Chondrocyte (in vitro differentiated cells): ENCODE results near the gene FXYD5. TPM values are rescaled to one million over a fixed set of nuclear protein-coding genes. Genes with fewer than 3 reads are reported as not detected.
A peak's percentile ranks its signal among the peaks of the same experiment; 100 is the strongest.
"Not testable (repeated sequence)": the region's sequence is repeated elsewhere in the genome, so short reads cannot be mapped to it uniquely, and the experiment has no call there.

Experiments
- DNase-seq: peaks from one replicate; pipeline ENCODE4 v3.0.0; 2021; ENCODE audit warnings: mixed read lengths, low spot score
- H3K27ac Mint-ChIP-seq: one replicate; pipeline ENCODE4 v1.8.0; 2021; ENCODE audit warnings: mild to moderate bottlenecking, moderate library complexity, mixed read lengths; ENCODE audit not compliant: unreplicated experiment
- H3K27me3 Mint-ChIP-seq: 2 replicates; pipeline ENCODE4 v1.8.0; 2021; ENCODE audit warnings: low read depth, mixed read lengths
- H3K36me3 Mint-ChIP-seq: 2 replicates; pipeline ENCODE4 v1.8.0; 2021; ENCODE audit warnings: low read depth, mixed read lengths
- H3K4me1 Mint-ChIP-seq: 2 replicates; pipeline ENCODE4 v1.8.0; 2021; ENCODE audit warnings: low read depth, mild to moderate bottlenecking, mixed read lengths
- H3K4me3 Mint-ChIP-seq: one replicate; pipeline ENCODE4 v1.8.0; 2021; ENCODE audit warnings: mild to moderate bottlenecking, moderate library complexity, mixed read lengths; ENCODE audit not compliant: unreplicated experiment
- H3K9me3 Mint-ChIP-seq: 2 replicates; pipeline ENCODE4 v1.8.0; 2021; ENCODE audit warnings: low read depth, mixed read lengths
- CTCF ChIP-seq: fragments of 200-600 bp; sonication (generic); IDR thresholded peaks from 2 replicates; pipeline ENCODE4 v1.5.0; 2021; ENCODE audit warnings: antibody characterized with exemption, mild to moderate bottlenecking, moderate library complexity
- total RNA-seq: library from RNA; stranded (reverse); gene quantifications from 3 replicates; pipeline ENCODE4 v1.2.1, GENCODE V29; 2021

Gene FXYD5
- total RNA-seq, 1 donor from 2014 or later, result 108 TPM

GRCh38 chr19:35151273-35152065, 3.1 kb upstream of the FXYD5 start:
- H3K36me3 Mint-ChIP-seq, result peaks cover 2% of the 10 kb centered on the region
- H3K4me3 Mint-ChIP-seq, result no peak overlapping the region
- no peaks in the 10 kb centered on the region for H3K9me3 Mint-ChIP-seq
- H3K4me1 Mint-ChIP-seq, result peaks cover 57% of the 10 kb centered on the region
- no peak for DNase-seq
- H3K27ac Mint-ChIP-seq, result no peak overlapping the region
- H3K27me3 Mint-ChIP-seq, result no peaks in the 10 kb centered on the region
- TF ChIP-seq CTCF, result no peak

GRCh38 chr19:35153129-35153522, 1.4 kb upstream of the FXYD5 start:
- not testable (repeated sequence) for H3K27ac Mint-ChIP-seq, H3K27me3 Mint-ChIP-seq, H3K9me3 Mint-ChIP-seq, H3K36me3 Mint-ChIP-seq, DNase-seq
- peaks cover 59% of the 10 kb centered on the region for H3K4me1 Mint-ChIP-seq
- peak overlapping the region; percentile 99 for H3K4me3 Mint-ChIP-seq

GRCh38 chr19:35153701-35154524, 622 bp upstream of the FXYD5 start:
- H3K27me3 Mint-ChIP-seq, result no peaks in the 10 kb centered on the region

GRCh38 chr19:35155441-35155840, 906 bp downstream of the FXYD5 start:
- no peak for DNase-seq
- peak overlapping the region; percentile 99 for H3K4me3 Mint-ChIP-seq
- peaks cover 17% of the 10 kb centered on the region for H3K36me3 Mint-ChIP-seq
- no peaks in the 10 kb centered on the region for H3K27me3 Mint-ChIP-seq
- peak overlapping the region; percentile 32 for H3K27ac Mint-ChIP-seq
- H3K9me3 Mint-ChIP-seq, result no peaks in the 10 kb centered on the region
- H3K4me1 Mint-ChIP-seq, result peaks cover 45% of the 10 kb centered on the region
- TF ChIP-seq CTCF, result no peak

More at GRCh38 chr19:35153701-35154524, 622 bp upstream of the FXYD5 start:
- Mint-ChIP-seq H3K9me3 (no peaks in the 10 kb centered on the region), H3K4me1 (peaks cover 59% of the 10 kb centered on the region), H3K27ac (peak overlapping the region; percentile 64), H3K36me3 (peaks cover 10% of the 10 kb centered on the region), H3K4me3 (peak overlapping the region; percentile 99)
- no peak for DNase-seq
- TF ChIP-seq CTCF, result peak; percentile 78

- no peaks in the 10 kb centered on the region for H3K9me3 Mint-ChIP-seq
- DNase-seq, result no peak
- no peak for TF ChIP-seq CTCF
- H3K27ac Mint-ChIP-seq, result peak overlapping the region; percentile 32
- H3K36me3 Mint-ChIP-seq, result peaks cover 19% of the 10 kb centered on the region
- peaks cover 42% of the 10 kb centered on the region for H3K4me1 Mint-ChIP-seq
- H3K4me3 Mint-ChIP-seq, result peak overlapping the region; percentile 99
- H3K27me3 Mint-ChIP-seq, result no peaks in the 10 kb centered on the region
These were observed 1.6 kb downstream of the FXYD5 start for GRCh38 chr19:35155981-35156672.
